MG63 (cell line): ENCODE data around the gene DOC2A. TPM values are rescaled to one million over a fixed set of nuclear protein-coding genes. Genes with fewer than 3 reads are reported as not detected.

Source experiments
- DNase-seq: peaks from one replicate; pipeline ENCODE4 v3.0.0-alpha.2; 2020
- H3K27me3 ChIP-seq: fragments of 250-450 bp; sonication (Bioruptor Pico); 2 replicates; pipeline ENCODE4 v1.5.1; 2020; ENCODE audit warnings: mild to moderate bottlenecking, moderate library complexity
- H3K36me3 ChIP-seq: fragments of 250-450 bp; sonication (Bioruptor Pico); 2 replicates; pipeline ENCODE4 v1.5.1; 2020; ENCODE audit warnings: mild to moderate bottlenecking, moderate library complexity
- H3K4me3 ChIP-seq: fragments of 250-450 bp; sonication (Bioruptor Pico); 2 replicates; pipeline ENCODE4 v1.5.1; 2020; ENCODE audit warnings: mild to moderate bottlenecking, moderate library complexity
- H3K9me3 ChIP-seq: fragments of 250-450 bp; sonication (Bioruptor Pico); 2 replicates; pipeline ENCODE4 v1.5.1; 2020; ENCODE audit warnings: mild to moderate bottlenecking, moderate library complexity
- total RNA-seq: library from RNA; depleted of rRNA; stranded (reverse); fragments of >200 nt; shearing (Covaris generic); gene quantifications from 2 replicates; pipeline ENCODE4 v1.2.3, GENCODE V29; 2014; ENCODE audit warnings: low replicate concordance

The DOC2A gene
- total RNA-seq, 1 experiment from 2014 or later, result not detected

DNA sequence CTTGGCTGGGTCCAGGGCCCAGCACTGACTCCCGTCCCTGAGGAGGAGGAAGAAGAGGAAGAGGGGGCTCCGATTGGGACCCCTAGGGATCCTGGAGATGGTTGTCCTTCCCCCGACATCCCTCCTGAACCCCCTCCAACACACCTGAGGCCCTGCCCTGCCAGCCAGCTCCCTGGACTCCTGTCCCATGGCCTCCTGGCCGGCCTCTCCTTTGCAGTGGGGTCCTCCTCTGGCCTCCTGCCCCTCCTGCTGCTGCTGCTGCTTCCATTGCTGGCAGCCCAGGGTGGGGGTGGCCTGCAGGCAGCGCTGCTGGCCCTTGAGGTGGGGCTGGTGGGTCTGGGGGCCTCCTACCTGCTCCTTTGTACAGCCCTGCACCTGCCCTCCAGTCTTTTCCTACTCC is 23.9 kb downstream of the DOC2A start:
- Histone ChIP-seq H3K4me3 (no peak overlapping the region), H3K9me3 (no peaks in the 10 kb centered on the region), H3K27me3 (no peaks in the 10 kb centered on the region), H3K36me3 (peaks cover 79% of the 10 kb centered on the region)
- DNase-seq, result no peak

DNA sequence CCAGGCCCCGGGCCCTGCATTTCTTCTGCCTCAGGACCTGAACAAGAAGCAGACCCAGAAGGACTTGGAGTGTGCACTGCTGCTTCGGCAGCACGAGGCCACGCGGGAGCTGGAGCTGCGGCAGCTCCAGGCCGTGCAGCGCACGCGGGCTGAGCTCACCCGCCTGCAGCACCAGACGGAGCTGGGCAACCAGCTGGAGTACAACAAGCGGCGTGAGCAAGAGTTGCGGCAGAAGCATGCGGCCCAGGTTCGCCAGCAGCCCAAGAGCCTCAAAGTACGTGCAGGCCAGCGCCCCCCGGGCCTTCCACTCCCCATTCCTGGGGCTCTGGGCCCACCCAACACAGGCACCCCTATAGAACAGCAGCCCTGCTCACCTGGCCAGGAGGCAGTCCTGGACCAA is 24.6 kb downstream of the DOC2A start:
- Histone ChIP-seq H3K27me3 (no peaks in the 10 kb centered on the region), H3K4me3 (no peak overlapping the region), H3K9me3 (no peaks in the 10 kb centered on the region), H3K36me3 (peaks cover 81% of the 10 kb centered on the region)
- no peak for DNase-seq

DNA sequence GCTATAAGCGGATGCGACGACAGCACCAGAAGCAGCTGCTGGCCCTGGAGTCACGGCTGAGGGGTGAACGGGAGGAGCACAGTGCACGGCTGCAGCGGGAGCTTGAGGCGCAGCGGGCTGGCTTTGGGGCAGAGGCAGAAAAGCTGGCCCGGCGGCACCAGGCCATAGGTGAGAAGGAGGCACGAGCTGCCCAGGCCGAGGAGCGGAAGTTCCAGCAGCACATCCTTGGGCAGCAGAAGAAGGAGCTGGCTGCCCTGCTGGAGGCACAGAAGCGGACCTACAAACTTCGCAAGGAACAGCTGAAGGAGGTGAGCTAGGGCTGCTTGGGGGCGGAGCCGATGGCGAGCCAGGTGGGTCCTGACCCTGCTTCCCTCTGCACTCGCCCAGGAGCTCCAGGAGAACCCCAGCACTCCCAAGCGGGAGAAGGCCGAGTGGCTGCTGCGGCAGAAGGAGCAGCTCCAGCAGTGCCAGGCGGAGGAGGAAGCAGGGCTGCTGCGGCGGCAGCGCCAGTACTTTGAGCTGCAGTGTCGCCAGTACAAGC is 25.5 kb downstream of the DOC2A start:
- DNase-seq, result no peak
- H3K4me3 ChIP-seq, result no peak overlapping the region
- no peaks in the 10 kb centered on the region for H3K27me3 ChIP-seq
- peaks cover 86% of the 10 kb centered on the region for H3K36me3 ChIP-seq
- no peaks in the 10 kb centered on the region for H3K9me3 ChIP-seq

DNA sequence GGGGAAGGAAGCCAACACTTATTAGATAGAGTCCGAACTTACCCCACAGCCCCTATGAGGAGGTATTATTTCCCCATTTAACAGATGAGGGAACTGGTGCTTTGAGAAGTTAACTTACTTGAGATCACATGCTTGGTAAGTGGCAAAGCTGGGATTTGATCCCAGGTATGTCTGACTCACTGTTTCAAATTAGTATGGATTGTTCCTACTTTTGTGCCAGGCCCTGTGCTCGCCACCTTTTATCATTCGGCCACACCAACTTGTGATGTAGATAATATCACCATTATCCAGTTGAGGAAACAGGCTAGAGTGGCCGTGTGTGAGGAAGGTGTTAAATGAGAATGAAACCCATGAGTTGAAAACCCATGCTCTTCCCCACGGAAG is 26.1 kb downstream of the DOC2A start:
- Histone ChIP-seq H3K27me3 (no peaks in the 10 kb centered on the region), H3K9me3 (no peaks in the 10 kb centered on the region), H3K4me3 (no peak overlapping the region), H3K36me3 (peaks cover 86% of the 10 kb centered on the region)
- no peak for DNase-seq

DNA sequence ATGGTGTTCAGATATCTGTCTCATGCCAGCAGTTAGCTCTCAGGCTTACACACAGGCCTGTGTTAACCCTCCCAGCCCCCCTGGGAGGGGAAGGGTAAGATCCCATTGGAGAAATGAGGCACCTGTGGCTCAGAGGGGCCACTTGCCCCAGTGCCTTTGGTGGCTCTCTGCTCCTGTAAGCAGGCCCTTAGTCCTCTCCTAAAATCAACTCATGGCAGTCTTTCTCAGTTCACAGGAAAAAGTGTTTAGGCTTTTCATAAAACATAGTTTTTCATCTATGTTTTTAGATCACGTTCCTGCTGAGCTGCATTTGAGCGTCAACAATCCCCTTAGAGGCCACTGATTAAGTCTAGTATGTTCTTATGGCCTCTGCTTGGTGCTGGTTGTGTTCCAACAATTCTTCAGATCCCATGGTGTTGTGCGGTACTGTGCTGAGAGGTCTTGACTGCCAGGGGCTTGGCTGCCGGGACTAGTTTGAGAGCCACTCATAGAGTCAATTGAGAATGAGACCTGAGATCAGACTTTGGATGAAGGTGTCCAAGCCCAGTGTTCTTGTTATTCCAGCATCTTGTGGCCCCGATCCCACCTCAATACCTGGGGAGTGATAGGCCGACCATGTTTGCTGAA is 26.6 kb downstream of the DOC2A start:
- no peaks in the 10 kb centered on the region for H3K27me3 ChIP-seq
- DNase-seq, result no peak
- peaks cover 90% of the 10 kb centered on the region for H3K36me3 ChIP-seq
- H3K4me3 ChIP-seq, result no peak overlapping the region
- no peaks in the 10 kb centered on the region for H3K9me3 ChIP-seq

DNA sequence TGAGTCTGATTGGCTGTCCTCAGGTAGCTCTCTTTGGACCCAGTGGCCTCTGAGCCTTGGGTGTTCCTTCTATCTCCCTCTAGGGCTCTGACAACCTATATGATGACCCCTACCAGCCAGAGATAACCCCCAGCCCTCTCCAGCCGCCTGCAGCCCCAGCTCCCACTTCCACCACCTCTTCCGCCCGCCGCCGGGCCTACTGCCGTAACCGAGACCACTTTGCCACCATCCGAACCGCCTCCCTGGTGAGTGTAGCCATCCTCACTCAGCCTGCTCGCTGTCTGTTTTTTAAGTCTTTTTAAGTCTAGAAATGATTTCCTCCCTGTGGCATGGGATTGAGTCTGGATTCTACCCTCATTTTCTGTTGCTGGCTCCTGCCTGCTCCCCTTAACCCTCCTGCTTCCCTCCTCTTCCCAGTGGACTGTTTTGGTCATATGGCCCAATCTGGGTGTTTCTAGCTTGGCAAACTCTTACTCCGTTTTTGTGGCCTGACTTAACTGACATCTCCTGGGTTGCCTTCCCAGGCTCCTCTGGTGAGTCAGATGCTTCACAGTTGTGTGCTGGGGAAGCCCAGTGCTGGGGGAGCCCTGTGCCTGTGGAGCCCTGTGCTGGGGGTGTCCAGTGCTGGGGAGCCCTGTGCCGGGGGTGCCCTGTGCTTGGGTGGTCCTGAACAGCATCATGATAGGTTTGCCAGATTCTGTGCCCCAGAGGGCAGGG is 27.2 kb downstream of the DOC2A start:
- H3K4me3 ChIP-seq, result no peak overlapping the region
- H3K36me3 ChIP-seq, result peaks cover 92% of the 10 kb centered on the region
- no peaks in the 10 kb centered on the region for H3K27me3 ChIP-seq
- H3K9me3 ChIP-seq, result no peaks in the 10 kb centered on the region
- no peak for DNase-seq

DNA sequence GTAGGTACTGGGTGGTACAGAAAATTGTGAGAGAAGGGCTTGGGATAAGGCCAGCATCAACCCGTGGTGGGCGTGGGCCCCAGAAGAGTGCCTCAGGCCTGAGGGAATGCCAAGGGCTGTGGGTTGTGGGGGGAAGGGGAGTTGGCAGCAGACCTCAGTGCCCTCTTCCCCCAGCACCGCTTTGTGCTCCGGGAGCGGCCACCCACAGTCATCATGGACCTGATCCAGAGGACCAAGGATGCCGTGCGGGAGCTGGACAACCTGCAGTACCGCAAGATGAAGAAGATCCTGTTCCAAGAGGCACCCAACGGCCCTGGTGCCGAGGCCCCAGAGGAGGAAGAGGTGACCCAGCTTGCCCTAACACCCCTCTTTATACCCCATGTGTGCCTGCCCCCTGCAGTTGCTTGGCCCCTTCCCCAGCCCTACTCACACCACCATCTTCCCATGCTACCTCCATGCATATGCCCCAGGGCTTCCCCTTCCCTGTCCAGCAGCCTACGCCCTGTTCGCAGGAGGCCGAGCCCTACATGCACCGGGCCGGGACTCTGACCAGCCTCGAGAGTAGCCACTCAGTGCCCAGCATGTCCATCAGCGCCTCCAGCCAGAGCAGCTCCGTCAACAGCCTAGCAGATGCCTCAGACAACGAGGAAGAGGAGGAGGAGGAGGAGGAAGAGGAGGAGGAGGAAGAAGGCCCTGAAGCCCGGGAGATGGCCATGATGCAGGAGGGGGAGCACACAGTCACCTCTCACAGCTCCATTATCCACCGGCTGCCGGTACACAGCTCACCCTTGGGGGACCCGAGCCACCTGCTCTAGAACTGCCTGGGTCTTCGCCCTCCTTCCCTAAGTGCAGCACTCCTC is 28.0 kb downstream of the DOC2A start:
- Histone ChIP-seq H3K4me3 (no peak overlapping the region), H3K9me3 (no peaks in the 10 kb centered on the region), H3K27me3 (no peaks in the 10 kb centered on the region), H3K36me3 (peaks cover 93% of the 10 kb centered on the region)
- no peak for DNase-seq

DNA sequence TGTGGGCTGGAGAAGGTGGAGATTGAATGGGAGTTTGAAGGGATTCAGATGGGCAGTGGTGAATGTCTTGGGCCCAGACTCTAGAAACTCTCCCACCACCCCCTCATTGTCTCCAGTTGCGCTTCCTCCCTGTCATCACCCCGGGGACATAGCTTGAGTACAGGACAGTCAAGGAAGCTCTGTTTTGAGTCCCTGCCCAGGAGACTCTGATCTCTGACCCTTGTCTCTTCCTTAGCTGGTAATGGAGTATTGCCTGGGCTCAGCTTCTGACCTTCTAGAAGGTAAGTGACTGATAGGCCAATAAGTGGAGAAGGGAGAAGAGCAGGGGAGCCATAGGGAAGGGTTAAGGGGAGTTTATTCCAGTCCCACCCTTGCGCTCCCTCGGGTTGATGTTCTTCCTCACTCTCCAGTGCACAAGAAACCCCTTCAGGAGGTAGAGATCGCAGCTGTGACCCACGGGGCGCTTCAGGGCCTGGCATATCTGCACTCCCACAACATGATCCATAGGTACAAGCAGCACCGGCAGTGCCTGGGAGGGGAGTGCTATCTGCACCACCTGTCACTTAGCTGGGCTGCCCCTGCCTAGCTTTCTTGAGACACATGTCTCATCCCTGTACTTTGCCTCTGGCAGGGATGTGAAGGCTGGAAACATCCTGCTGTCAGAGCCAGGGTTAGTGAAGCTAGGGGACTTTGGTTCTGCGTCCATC is 32.1 kb downstream of the DOC2A start:
- no peak for DNase-seq
- H3K9me3 ChIP-seq, result no peaks in the 10 kb centered on the region
- H3K27me3 ChIP-seq, result no peaks in the 10 kb centered on the region
- H3K4me3 ChIP-seq, result no peak overlapping the region
- peaks cover 71% of the 10 kb centered on the region for H3K36me3 ChIP-seq

DNA sequence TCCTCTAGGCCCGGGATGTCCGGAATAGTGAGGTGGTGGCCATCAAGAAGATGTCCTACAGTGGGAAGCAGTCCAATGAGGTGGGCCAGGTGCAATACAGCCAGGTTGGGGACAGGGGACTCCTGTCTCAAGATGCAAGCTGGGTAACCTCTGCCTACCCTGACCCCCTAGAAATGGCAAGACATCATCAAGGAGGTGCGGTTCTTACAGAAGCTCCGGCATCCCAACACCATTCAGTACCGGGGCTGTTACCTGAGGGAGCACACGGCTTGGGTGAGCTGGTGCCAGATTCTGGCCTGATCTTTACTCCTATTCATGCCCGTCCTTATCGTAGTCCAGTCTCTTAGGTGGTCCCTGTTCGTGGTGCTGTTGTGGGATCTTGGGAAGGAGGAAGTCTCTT is 32.7 kb downstream of the DOC2A start:
- Histone ChIP-seq H3K36me3 (peaks cover 67% of the 10 kb centered on the region), H3K9me3 (peaks cover 2% of the 10 kb centered on the region), H3K27me3 (no peaks in the 10 kb centered on the region), H3K4me3 (no peak overlapping the region)
- no peak for DNase-seq

DNA sequence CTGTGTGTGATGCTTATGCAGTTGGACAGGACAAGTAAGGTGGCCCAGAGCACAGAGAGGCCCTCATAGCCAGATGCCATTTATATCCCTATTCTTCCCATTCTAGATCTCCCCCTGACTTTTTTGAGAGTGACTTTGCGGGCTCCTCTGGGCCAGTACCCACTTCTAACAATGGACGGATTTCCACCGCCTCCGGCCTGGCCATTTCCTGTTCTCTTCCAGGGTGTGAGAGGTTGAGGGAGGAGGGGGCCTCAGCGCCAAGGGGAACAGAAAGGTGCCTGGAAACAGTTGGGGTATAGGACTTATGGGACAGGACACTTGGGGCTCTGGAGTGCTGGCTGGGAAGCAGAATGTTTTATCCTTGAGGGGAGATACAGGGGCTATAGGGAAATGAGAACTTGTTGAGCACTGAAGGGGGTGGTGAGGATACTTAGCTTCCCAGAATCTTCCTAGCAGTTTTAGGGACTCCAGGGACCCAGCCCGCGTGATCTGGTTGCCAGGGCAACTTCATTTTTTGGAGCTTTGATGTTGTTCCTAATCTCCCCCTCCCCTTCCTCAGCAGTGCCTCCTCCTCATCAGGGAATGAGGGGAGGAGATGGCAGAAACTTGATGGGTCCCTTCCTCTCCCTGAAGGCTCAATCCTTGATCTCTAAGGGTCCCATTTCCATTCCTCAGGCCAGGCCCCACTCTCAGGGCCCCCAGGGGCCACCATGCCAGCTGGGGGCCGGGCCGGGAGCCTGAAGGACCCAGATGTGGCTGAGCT is 33.6 kb downstream of the DOC2A start:
- H3K4me3 ChIP-seq, result no peak overlapping the region
- no peaks in the 10 kb centered on the region for H3K27me3 ChIP-seq
- no peak for DNase-seq
- H3K9me3 ChIP-seq, result peaks cover 6% of the 10 kb centered on the region
- H3K36me3 ChIP-seq, result peaks cover 67% of the 10 kb centered on the region

DNA sequence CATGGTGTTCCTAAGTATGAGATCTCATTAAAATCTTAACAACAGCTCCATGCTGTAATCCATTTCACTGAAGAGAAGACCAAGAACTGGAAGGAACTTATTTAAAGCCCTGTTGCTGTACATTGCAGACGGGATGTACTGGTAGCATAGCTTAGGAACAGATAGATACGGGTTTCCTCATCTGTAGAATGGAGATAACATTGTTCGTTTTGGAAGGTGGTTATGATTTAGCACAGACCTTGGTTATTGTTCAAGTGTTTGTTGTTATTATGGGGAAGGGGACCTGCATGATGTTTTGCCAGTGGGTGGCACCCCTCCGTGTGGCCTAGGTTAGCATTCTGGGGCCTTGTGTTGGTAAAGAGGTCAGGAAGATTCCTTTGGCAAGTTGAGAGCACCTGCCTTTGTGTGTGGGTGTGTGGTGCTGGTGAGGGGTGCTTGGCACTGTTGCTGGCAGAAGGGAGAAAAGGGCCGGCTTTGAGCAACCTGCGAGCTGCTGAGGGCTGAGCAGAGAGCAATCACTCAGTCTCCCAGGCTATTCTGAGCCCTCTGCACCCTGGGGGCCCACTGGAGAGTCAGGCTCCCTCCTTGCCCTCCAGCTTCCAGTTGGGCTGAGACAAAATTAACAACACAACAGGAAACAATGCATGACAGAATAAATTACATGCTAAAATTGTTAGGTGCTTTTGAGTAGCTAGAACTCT is 34.9 kb downstream of the DOC2A start:
- peaks cover 6% of the 10 kb centered on the region for H3K9me3 ChIP-seq
- peak overlapping the region; percentile 72 for H3K4me3 ChIP-seq
- peaks cover 60% of the 10 kb centered on the region for H3K36me3 ChIP-seq
- DNase-seq, result no peak
- H3K27me3 ChIP-seq, result no peaks in the 10 kb centered on the region

DNA sequence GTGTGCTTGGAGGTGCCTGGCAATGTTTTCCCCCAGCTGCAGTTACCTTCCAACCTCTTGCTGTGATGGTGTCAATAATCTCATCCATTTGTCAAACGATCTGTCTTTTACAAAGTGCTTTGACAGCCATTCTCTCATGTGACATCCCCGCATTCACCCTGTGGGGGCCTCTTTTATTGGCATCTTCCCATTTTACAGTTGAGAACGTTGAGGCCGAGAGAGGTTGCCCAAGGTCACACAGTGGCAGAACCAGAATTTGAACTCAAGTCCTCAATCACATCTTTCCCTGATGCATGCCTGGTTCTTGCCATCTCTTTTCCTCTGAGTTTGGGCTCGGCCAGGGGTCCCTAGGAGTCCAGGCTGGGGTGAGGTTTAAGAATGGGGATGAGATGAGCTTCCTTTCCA is 35.7 kb downstream of the DOC2A start:
- H3K36me3 ChIP-seq, result peaks cover 51% of the 10 kb centered on the region
- H3K4me3 ChIP-seq, result peak overlapping the region; percentile 72
- H3K27me3 ChIP-seq, result no peaks in the 10 kb centered on the region
- no peak for DNase-seq
- peaks cover 6% of the 10 kb centered on the region for H3K9me3 ChIP-seq

DNA sequence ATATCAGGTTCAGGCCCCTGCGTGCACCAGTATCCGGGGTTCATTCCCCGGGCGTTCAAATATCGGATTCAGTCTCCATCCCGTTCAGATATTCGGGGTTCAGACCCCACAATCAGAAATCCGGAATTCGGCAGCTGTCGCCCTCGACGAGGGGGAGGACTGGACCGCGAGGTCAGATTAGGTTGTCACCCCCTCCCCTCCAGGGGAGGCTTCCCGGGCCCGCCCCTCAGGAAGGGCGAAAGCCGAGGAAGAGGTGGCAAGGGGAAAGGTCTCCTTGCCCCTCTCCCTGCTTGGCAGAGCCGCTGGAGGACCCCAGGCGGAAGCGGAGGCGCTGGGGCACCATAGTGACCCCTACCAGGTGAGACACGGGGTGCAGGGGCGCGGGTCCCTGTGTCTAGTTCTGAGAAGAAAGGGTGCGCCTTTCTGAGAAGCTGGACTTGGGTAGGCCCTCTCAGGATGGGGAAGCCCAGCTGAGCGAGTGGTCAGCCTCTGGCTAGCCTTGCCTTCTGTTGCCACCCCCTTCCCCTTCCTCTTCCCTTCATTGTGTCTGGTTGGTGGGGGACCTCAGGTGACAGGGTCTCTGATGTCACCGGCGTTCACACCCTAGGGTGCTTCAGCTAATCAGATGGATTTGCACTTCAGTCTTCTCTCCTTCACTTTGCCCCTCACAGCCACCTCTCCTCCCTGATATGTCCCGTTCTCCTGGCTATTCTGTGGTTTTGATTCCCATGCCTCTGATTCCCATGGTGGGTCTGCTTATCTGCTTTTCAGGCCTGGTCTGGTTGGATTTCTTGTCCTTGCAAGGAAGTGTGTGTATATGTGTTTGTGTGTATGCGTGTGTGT is 36.3 kb downstream of the DOC2A start:
- Histone ChIP-seq H3K27me3 (no peaks in the 10 kb centered on the region), H3K9me3 (peaks cover 6% of the 10 kb centered on the region), H3K36me3 (peaks cover 45% of the 10 kb centered on the region), H3K4me3 (peak overlapping the region; percentile 72)
- DNase-seq, result no peak

DNA sequence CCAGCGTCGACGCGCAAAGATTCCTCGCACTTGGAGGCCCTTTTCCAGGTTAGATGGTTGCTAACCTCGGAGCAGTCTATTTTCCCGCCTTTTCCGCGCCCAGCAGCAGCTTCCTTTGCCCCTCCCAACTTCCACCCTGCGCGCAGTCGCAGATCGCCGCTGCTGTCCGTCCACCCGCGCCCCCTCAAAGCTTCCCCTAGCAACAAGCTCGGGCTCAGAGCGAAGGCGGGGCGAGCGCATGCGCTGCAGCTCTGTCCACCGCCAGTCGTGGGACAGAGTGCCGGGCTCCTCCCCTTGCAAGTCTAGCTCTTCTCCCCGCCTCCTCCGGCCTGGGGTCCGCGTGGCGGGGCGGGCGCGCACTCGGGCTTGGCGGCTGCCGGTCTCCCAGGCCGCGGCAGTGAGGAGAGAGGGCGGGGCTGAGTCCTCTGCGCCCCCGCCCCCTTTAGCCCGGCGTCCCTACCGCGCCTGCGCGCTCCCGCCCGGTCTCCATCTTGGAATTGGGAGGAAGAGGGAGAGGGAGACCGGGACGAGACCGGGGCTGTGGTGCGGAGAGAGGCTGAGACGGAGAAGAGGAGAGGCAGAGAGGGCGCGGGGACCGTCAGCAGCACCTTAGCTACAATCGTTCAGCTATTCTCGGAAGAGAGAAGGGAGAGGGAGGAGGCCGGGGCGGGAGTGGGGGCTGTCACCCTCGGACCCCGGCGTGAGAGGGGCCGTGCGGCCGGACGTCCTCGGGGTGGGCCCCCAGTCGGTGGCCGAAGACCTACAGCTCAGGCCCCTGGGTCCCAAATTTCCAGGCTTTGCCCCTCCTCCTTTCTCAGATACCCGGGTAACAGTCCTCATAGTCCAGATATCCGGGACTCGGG is 37.2 kb downstream of the DOC2A start, which contains the start of gene TAOK2:
Gene TAOK2, plus strand, starts transcription at position 485 of the 863 bp plus-strand sequence. CDS start 3,905 bp downstream, outside the sequence.
- DNase-seq, result peak; percentile 100
- Histone ChIP-seq H3K4me3 (peak within 1 kb of the TSS; percentile 72), H3K9me3 (peaks cover 6% of the 10 kb centered on the region), H3K27me3 (no peaks in the 10 kb centered on the region), H3K36me3 (peaks cover 36% of the 10 kb centered on the region)
